GM18498 (cell line): ENCODE data around the gene ZNG1B.
"Not testable (repeated sequence)": the region's sequence is repeated elsewhere in the genome, so short reads cannot be mapped to it uniquely, and the experiment has no call there.

Source experiments
- ATAC-seq: cut with Tn5 transposase; IDR thresholded peaks from one replicate; pipeline ENCODE4 v1.9.1; 2021; ENCODE audit warnings: mild to moderate bottlenecking, moderate library complexity; ENCODE audit not compliant: unreplicated experiment

ZNG1B gene

DNA sequence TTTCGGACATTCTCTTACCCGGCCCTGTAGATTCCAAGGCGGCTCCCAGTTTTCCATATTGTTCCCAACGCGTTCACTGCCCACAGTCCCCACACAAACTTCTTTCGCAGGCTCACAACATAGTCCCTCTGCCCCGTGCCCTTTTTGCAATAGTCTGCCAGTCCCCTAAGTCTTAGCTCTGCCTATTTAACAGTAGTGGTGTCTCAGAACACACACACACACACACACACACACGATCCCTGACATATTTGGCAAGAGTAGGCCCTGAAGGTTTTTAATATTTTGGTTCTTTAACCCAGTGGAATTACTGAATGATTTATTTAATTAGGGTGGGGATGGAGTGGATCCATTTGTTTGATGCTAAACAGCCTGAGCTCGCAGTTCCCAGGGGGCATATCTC is 105.0 kb downstream of the ZNG1B start:
- not testable (repeated sequence) for ATAC-seq
